Mesothelial cell of epicardium (in vitro differentiated cells): ENCODE data around the gene ME1. TPM values are rescaled to one million over a fixed set of nuclear protein-coding genes. Genes with fewer than 3 reads are reported as not detected.

Experiments
- DNase-seq, 2 experiments: peaks; one replicate each; pipeline ENCODE4 v3.0.0; 2021; ENCODE audit warnings: low spot score in 2 of 2; ENCODE audit not compliant: unreplicated experiment in 2 of 2
- H3K27ac Mint-ChIP-seq: 2 replicates; pipeline ENCODE4 v1.8.0; 2021; ENCODE audit warnings: mixed read lengths
- H3K27me3 Mint-ChIP-seq: 2 replicates; pipeline ENCODE4 v1.8.0; 2021; ENCODE audit warnings: low read depth, mixed read lengths
- H3K36me3 Mint-ChIP-seq: 2 replicates; pipeline ENCODE4 v1.8.0; 2021; ENCODE audit warnings: mixed read lengths
- H3K4me1 Mint-ChIP-seq: 2 replicates; pipeline ENCODE4 v1.8.0; 2021; ENCODE audit warnings: mixed read lengths
- H3K4me3 Mint-ChIP-seq: 2 replicates; pipeline ENCODE4 v1.8.0; 2021; ENCODE audit warnings: mild to moderate bottlenecking, moderate library complexity, mixed read lengths
- H3K9me3 Mint-ChIP-seq: 2 replicates; pipeline ENCODE4 v1.8.0; 2021; ENCODE audit warnings: mixed read lengths
- CTCF ChIP-seq: fragments of 200-600 bp; sonication (generic); IDR thresholded peaks from one replicate; pipeline ENCODE4 v1.5.0; 2021; ENCODE audit warnings: antibody characterized with exemption; ENCODE audit not compliant: unreplicated experiment
- total RNA-seq: library from RNA; stranded (reverse); gene quantifications from 3 replicates; pipeline ENCODE4 v1.2.1, GENCODE V29; 2021

ME1 gene
- total RNA-seq, 1 donor from 2014 or later = 9.0 TPM

- no peak overlapping the region for H3K4me3 Mint-ChIP-seq
- no peak for TF ChIP-seq CTCF
- peaks cover 56% of the 10 kb centered on the region for H3K36me3 Mint-ChIP-seq
- H3K27me3 Mint-ChIP-seq = no peaks in the 10 kb centered on the region
- no peak for DNase-seq
- H3K9me3 Mint-ChIP-seq = no peaks in the 10 kb centered on the region
- H3K27ac Mint-ChIP-seq = peak overlapping the region; percentile 76
- H3K4me1 Mint-ChIP-seq = peaks cover 13% of the 10 kb centered on the region
Measured at GRCh38 chr6:83169106-83169505, 261.7 kb downstream of the ME1 start.

- peaks cover 58% of the 10 kb centered on the region for H3K36me3 Mint-ChIP-seq
- no peaks in the 10 kb centered on the region for H3K27me3 Mint-ChIP-seq
- H3K4me3 Mint-ChIP-seq = no peak overlapping the region
- H3K4me1 Mint-ChIP-seq = peaks cover 13% of the 10 kb centered on the region
- DNase-seq = no peak
- H3K9me3 Mint-ChIP-seq = no peaks in the 10 kb centered on the region
- no peak overlapping the region for H3K27ac Mint-ChIP-seq
- TF ChIP-seq CTCF = no peak
Measured at GRCh38 chr6:83168556-83168955, 262.3 kb downstream of the ME1 start.

- H3K4me3 Mint-ChIP-seq = no peak overlapping the region
- peaks cover 51% of the 10 kb centered on the region for H3K36me3 Mint-ChIP-seq
- peaks cover 13% of the 10 kb centered on the region for H3K4me1 Mint-ChIP-seq
- no peak for TF ChIP-seq CTCF
- no peak overlapping the region for H3K27ac Mint-ChIP-seq
- H3K9me3 Mint-ChIP-seq = no peaks in the 10 kb centered on the region
- no peaks in the 10 kb centered on the region for H3K27me3 Mint-ChIP-seq
- no peak for DNase-seq
Measured at GRCh38 chr6:83167726-83168278, 263.0 kb downstream of the ME1 start.

Other genes with a start within 250 kb of the ME1 start
- gene PGM3, start 237.8 kb downstream of the ME1 start, total RNA-seq = 67.0 to 68.1 TPM (median 67.7 TPM) in 3 replicates
- gene RWDD2A, start 237.7 kb downstream of the ME1 start, total RNA-seq = 6.4 to 6.7 TPM (median 6.4 TPM) in 3 replicates
- gene PRSS35, start 81.5 kb upstream of the ME1 start, total RNA-seq = 41.4 to 42.2 TPM (median 42.2 TPM) in 3 replicates